GM12878 (cell line): ENCODE measurements around the gene LRRC23. TPM values are rescaled to one million over a fixed set of nuclear protein-coding genes. Genes with fewer than 3 reads are reported as not detected.

ENCODE experiments used
- ATAC-seq: fragments of 200-7000 bp; cut with Tn5 transposase; 3 replicates; pipeline ENCODE4 v1.9.1; 2020; ENCODE audit warnings: mild to moderate bottlenecking, moderate library complexity
- BruUV-seq: library from RNA; stranded (reverse); fragments of 400-500 nt; replicated peaks from 2 replicates; lab custom pipeline; 2021; lab: Mats Ljungman, UMichigan
- CTCF ChIA-PET: fragments of 300-600 bp; sonication (Branson Sonifier 250); formaldehyde crosslinking; extraction: SDS; loops from one replicate; lab custom pipeline; 2021; ENCODE audit warnings: inconsistent platforms; lab: Yijun Ruan, JAX
- POLR2A ChIA-PET: fragments of 350-600 bp; formaldehyde crosslinking; extraction: SDS; loops from one replicate; lab custom pipeline; 2021; ENCODE audit warnings: inconsistent platforms; lab: Charles Lee
- RAD21 ChIA-PET: fragments of 300-600 bp; sonication (Branson Sonifier 250); formaldehyde crosslinking; loops from one replicate; lab custom pipeline; 2023; ENCODE audit warnings: antibody characterized with exemption; ENCODE audit not compliant: unreplicated experiment; lab: Charles Lee
- SMC1A ChIA-PET: fragments of 300-600 bp; sonication (Branson Sonifier 250); formaldehyde crosslinking; loops from one replicate; lab custom pipeline; 2023; ENCODE audit not compliant: unreplicated experiment, uncharacterized antibody; lab: Charles Lee
- DNase-seq: peaks from one replicate; pipeline ENCODE4 v3.0.0-alpha.2; 2011; ENCODE audit warnings: low read depth, low spot score
- FAIRE-seq: peaks from 3 replicates; lab custom pipeline; 2011; peaks lifted over from hg19 to GRCh38; lab: Jason Lieb, UNC
- H2AFZ ChIP-seq: 2 replicates; pipeline ENCODE4 v1.6.0; 2011; ENCODE audit warnings: low read depth, low read length, control low read depth; ENCODE audit not compliant: control insufficient read depth
- H3K27ac ChIP-seq: 2 replicates; pipeline ENCODE4 v1.5.1; 2011; ENCODE audit warnings: control low read depth; ENCODE audit not compliant: control insufficient read depth, insufficient read depth
- H3K27me3 ChIP-seq, 2 experiments: replicated peaks in 1 of 2; 2 replicates each; pipeline versions ENCODE4 v1.6.0 to v1.6.1; 2011; ENCODE audit warnings: low read length in 1 of 2; ENCODE audit not compliant: control insufficient read depth in 2 of 2, insufficient read depth in 2 of 2
- H3K36me3 ChIP-seq, 2 experiments: 2 replicates each; pipeline ENCODE4 v1.5.1; 2011; ENCODE audit warnings: low read length in 1 of 2; ENCODE audit not compliant: control insufficient read depth in 2 of 2, insufficient read depth in 2 of 2
- H3K4me1 ChIP-seq: 2 replicates; pipeline ENCODE4 v1.6.1; 2011; ENCODE audit warnings: mild to moderate bottlenecking, low read length, moderate library complexity, mixed read lengths; ENCODE audit not compliant: control insufficient read depth, insufficient read depth
- H3K4me2 ChIP-seq: 2 replicates; pipeline ENCODE4 v1.6.0; 2011; ENCODE audit warnings: control low read depth; ENCODE audit not compliant: control insufficient read depth, insufficient read depth
- H3K4me3 ChIP-seq: fragments of 200-600 bp; sonication (generic); 2 replicates; pipeline ENCODE4 v1.5.1; 2016
- H3K79me2 ChIP-seq: 2 replicates; pipeline ENCODE4 v1.6.0; 2011; ENCODE audit warnings: low read length; ENCODE audit not compliant: control insufficient read depth, insufficient read depth
- H3K9ac ChIP-seq: 2 replicates; pipeline ENCODE4 v1.8.0; 2011; ENCODE audit warnings: low read length, control low read depth, mixed read lengths; ENCODE audit not compliant: control insufficient read depth, insufficient read depth
- H3K9me3 ChIP-seq: replicated peaks from 3 replicates; pipeline ENCODE4 v1.5.1; 2011; ENCODE audit warnings: mild to moderate bottlenecking, low read length; ENCODE audit not compliant: control insufficient read depth, insufficient read depth
- H4K20me1 ChIP-seq: 2 replicates; pipeline ENCODE4 v1.6.0; 2011; ENCODE audit not compliant: control insufficient read depth, insufficient read depth
- ATF7 ChIP-seq: fragments of 450-650 bp; IDR thresholded peaks from 2 replicates; pipeline ENCODE4 v1.6.1; 2016; ENCODE audit warnings: low read depth, mild to moderate bottlenecking
- BCL11A ChIP-seq: IDR thresholded peaks from 2 replicates; pipeline ENCODE4 v1.6.1; 2011; ENCODE audit warnings: low read depth, low read length
- BHLHE40 ChIP-seq, 2 experiments: fragments of 450-650 bp in 1 of 2; IDR thresholded peaks; 2 replicates each; pipeline ENCODE4 v1.6.1; 2011 to 2017; ENCODE audit warnings: low read depth in 2 of 2, borderline replicate concordance in 1 of 2, improper control_type of control experiment in 1 of 2, low read length in 1 of 2, mild to moderate bottlenecking in 1 of 2
- CHD2 ChIP-seq: IDR thresholded peaks from 2 replicates; pipeline ENCODE4 v1.6.1; 2011; ENCODE audit warnings: low read depth, low read length, improper control_type of control experiment, borderline replicate concordance
- CHD4 ChIP-seq: fragments of 200-600 bp; sonication (generic); IDR thresholded peaks from 2 replicates; pipeline ENCODE4 v1.6.1; 2016; ENCODE audit warnings: mild to moderate bottlenecking
- HDAC2 ChIP-seq: fragments of 200-600 bp; sonication (generic); IDR thresholded peaks from 2 replicates; pipeline ENCODE4 v1.6.1; 2017
- IKZF1 ChIP-seq: fragments of 450-650 bp; conservative IDR thresholded peaks from 2 replicates; pipeline ENCODE4 v1.6.1; 2017; ENCODE audit warnings: antibody characterized with exemption, mild to moderate bottlenecking
- MEF2A ChIP-seq: IDR thresholded peaks from 2 replicates; pipeline ENCODE4 v1.6.1; 2011; ENCODE audit warnings: low read depth, mild to moderate bottlenecking, low read length, moderate library complexity; ENCODE audit not compliant: insufficient read depth
- MEF2B ChIP-seq: fragments of 450-650 bp; IDR thresholded peaks from 2 replicates; pipeline ENCODE4 v1.6.1; 2018; ENCODE audit warnings: mild to moderate bottlenecking, moderate library complexity; ENCODE audit not compliant: partially characterized antibody, poor library complexity, severe bottlenecking
- NR2F1 ChIP-seq: fragments of 450-650 bp; conservative IDR thresholded peaks from 2 replicates; pipeline ENCODE4 v1.6.1; 2017; ENCODE audit warnings: mild to moderate bottlenecking
- POU2F2 ChIP-seq: IDR thresholded peaks from 3 replicates; pipeline ENCODE4 v1.6.1; 2011; ENCODE audit warnings: low read depth, mild to moderate bottlenecking, low read length, borderline replicate concordance
- RBBP5 ChIP-seq: fragments of 200-600 bp; sonication (generic); conservative IDR thresholded peaks from 2 replicates; pipeline ENCODE4 v1.6.1; 2016
- SP1 ChIP-seq: IDR thresholded peaks from one replicate; pipeline ENCODE4 v1.6.1; 2011; ENCODE audit warnings: low read depth, low read length
- SREBF2 ChIP-seq: IDR thresholded peaks from 2 replicates; pipeline ENCODE4 v1.6.1; 2012; ENCODE audit warnings: mild to moderate bottlenecking, low read length
- TARDBP ChIP-seq: IDR thresholded peaks from 2 replicates; pipeline ENCODE4 v1.6.1; 2016; ENCODE audit warnings: borderline replicate concordance
- WRNIP1 ChIP-seq: IDR thresholded peaks from 2 replicates; pipeline ENCODE4 v1.6.1; 2011; ENCODE audit warnings: low read depth, low read length, improper control_type of control experiment, borderline replicate concordance
- ZNF207 ChIP-seq: fragments of 450-650 bp; IDR thresholded peaks from 2 replicates; pipeline ENCODE4 v1.6.1; 2014; ENCODE audit warnings: antibody characterized with exemption, mild to moderate bottlenecking, borderline replicate concordance
- WGBS: methylation state at CpG from one replicate; pipeline ENCODE4 v1.1.6; 2016; ENCODE audit warnings: low lambda C conversion rate; ENCODE audit not compliant: insufficient replicate concordance, insufficient coverage; ENCODE audit errors: missing lambda C conversion rate; 5-methylcytosine and 5-hydroxymethylcytosine counted together
- in situ Hi-C: fragments of 300-500 bp; cut with MboI; formaldehyde crosslinking; loops from 9 replicates; pipeline ENCODE4 v1.14.3; 2018; ENCODE audit warnings: mixed read lengths
- intact Hi-C: fragments of 100-400 bp; cut with micrococcal nuclease; formaldehyde crosslinking; loops from one replicate; pipeline ENCODE4 v1.14.2; 2022; ENCODE audit not compliant: unreplicated experiment
- polyA plus RNA-seq, 11 experiments: library from polyadenylated mRNA; depleted of rRNA in 4 of 11; unstranded in 6 of 11; stranded (reverse) in 5 of 11; fragments of >200 nt; fragmentation: Nextera tagmentation in 4 of 11; fragmentation: Illumina TruSeq in 1 of 11; extraction: Ambion mirVana in 4 of 11; extraction: Trizol in 1 of 11; gene quantifications; 1 replicate in 1 of 11; 2 replicates in 10 of 11; pipeline versions ENCODE4 v1.2.1 to v1.2.3, GENCODE V29; 2011 to 2016; ENCODE audit warnings: inconsistent platforms in 2 of 11, missing spikeins in 2 of 11, low read depth in 1 of 11
- total RNA-seq, 4 experiments: library from RNA; depleted of rRNA in 3 of 4; stranded (reverse); fragments of >200 nt in 3 of 4; fragmentation: Illumina TruSeq in 1 of 4; extraction: Trizol in 1 of 4; gene quantifications; 2 replicates each; pipeline versions ENCODE4 v1.2.1 to v1.2.3, GENCODE V29; 2013 to 2021
- TF ChIP-seq, protein P1 (sequence below), 3 experiments: IDR thresholded peaks in 2 of 3; conservative IDR thresholded peaks in 1 of 3; 2 replicates each; pipeline ENCODE4 v1.5.1; 2011; ENCODE audit warnings: low read depth in 3 of 3, low read length in 3 of 3, mild to moderate bottlenecking in 3 of 3, control low read depth in 2 of 3, moderate library complexity in 2 of 3, inconsistent platforms in 1 of 3, mixed read lengths in 1 of 3; ENCODE audit not compliant: control insufficient read depth in 2 of 3, insufficient read depth in 1 of 3; ENCODE audit errors: extremely low read depth in 1 of 3
- TF ChIP-seq, protein P2 (sequence below): fragments of 450-650 bp; IDR thresholded peaks from 2 replicates; pipeline ENCODE4 v1.6.1; 2016; ENCODE audit warnings: mild to moderate bottlenecking
- TF ChIP-seq, protein P3 (sequence below): fragments of 450-650 bp; IDR thresholded peaks from 2 replicates; pipeline ENCODE4 v1.6.1; 2016; ENCODE audit warnings: mild to moderate bottlenecking

LRRC23 gene
- total and polyA plus RNA-seq, 10 of the 15 experiments (the other 5 are each of a cell fraction or from before 2014, with no cell fraction given), result 1.4 to 6.9 (median 3.4) TPM

DNA sequence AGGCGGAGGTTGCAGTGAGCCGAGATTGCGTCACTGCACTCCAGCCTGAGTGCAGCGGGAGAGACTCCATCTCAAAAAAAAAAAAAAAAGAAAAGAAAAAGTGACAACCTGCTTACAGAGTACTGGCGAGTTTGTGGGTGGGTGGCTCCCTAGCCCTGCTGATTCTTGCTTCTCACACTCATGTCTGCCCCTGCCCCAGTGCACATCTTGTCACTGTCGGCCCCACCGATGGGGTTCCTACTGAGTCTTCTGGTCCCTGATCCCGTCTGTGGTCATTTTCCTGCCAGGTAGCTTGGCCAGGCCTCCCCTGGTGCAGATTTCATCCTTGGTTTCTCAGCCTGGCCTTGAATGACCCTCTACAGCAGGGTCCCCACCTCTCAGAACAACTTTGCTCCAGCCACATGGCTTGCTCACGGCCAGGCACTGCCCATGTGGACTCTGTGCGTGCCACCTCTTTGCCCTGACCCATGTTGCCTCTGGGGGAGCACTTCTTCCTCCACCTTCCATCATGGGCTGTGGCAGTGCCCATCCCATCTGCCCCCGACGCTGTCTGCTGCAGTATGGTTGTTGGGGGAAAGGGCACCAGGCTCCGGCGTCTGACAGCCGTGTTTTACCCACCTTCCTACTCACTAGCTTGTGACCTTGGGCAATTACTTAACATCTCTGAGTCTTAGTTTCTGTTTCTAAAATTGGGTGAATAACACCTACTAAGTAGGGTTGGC is 44.4 kb downstream of the LRRC23 start:
- RAD21 ChIA-PET, result interaction anchor here (0.6 to 7.0 kb wide), 4 partner anchors 11 to 164 kb away, joined by 3 to 426 read pairs (median 4); no protein-coding TSS in a partner anchor
- Histone ChIP-seq H3K4me1 (peaks cover 56% of the 10 kb centered on the region), H2AFZ (peak overlapping the region; percentile 69), H3K4me3 (peak overlapping the region; percentile 49; the same call in 1 of the 2 replicates), H3K9me3 (no peaks in the 10 kb centered on the region), H3K9ac (peak overlapping the region; percentile 64), H3K27me3 (no peaks in the 10 kb centered on the region), H3K4me2 (peak overlapping the region; percentile 97), H3K79me2 (peaks cover 73% of the 10 kb centered on the region), H3K36me3 (peaks cover 0 to 14% of the 10 kb centered on the region in 2 experiments; a peak in 1 of 4 replicates), H3K27ac (peak overlapping the region; percentile 87), H4K20me1 (no peaks in the 10 kb centered on the region)
- DNase-seq, result no peak
- in situ Hi-C loops (no loop called here), intact Hi-C loops (no loop called here)
- ATAC-seq, result no peak
- CTCF ChIA-PET, result interaction anchor here (0.9 to 11.6 kb wide), 4 partner anchors 11 to 162 kb away, joined by 3 to 645 read pairs (median 6); no protein-coding TSS in a partner anchor
- POLR2A ChIA-PET, result interaction anchor here (0.7 to 17.8 kb wide), 5 partner anchors 11 to 97 kb away, joined by 3 to 524 read pairs (median 4); partner anchors contain the start of gene USP5
- SMC1A ChIA-PET, result interaction anchor here (1.2 to 11.6 kb wide), 3 partner anchors 11 to 161 kb away, joined by 5 to 395 read pairs (median 6); no protein-coding TSS in a partner anchor
- no TSS peak for BruUV-seq
- no peak for FAIRE-seq
- 39% methylated on average over 13 of the region's 15 CpGs for WGBS
- TF ChIP-seq IKZF1, result peak; percentile 54
- TF ChIP-seq CHD4, result no peak
- TF ChIP-seq SREBF2, result no peak
- TF ChIP-seq MEF2A, result peak; percentile 70
- TF ChIP-seq MEF2B, result peak; percentile 81
- TF ChIP-seq POU2F2, result no peak
- 0 out of 2 replicates have a peak, but pooled peaks have one; percentile 28 for TF ChIP-seq CHD2
- no peak for TF ChIP-seq HDAC2
- TF ChIP-seq SP1, result peak; percentile 8
- no peak for TF ChIP-seq ZNF207
- TF ChIP-seq, protein P1, sequence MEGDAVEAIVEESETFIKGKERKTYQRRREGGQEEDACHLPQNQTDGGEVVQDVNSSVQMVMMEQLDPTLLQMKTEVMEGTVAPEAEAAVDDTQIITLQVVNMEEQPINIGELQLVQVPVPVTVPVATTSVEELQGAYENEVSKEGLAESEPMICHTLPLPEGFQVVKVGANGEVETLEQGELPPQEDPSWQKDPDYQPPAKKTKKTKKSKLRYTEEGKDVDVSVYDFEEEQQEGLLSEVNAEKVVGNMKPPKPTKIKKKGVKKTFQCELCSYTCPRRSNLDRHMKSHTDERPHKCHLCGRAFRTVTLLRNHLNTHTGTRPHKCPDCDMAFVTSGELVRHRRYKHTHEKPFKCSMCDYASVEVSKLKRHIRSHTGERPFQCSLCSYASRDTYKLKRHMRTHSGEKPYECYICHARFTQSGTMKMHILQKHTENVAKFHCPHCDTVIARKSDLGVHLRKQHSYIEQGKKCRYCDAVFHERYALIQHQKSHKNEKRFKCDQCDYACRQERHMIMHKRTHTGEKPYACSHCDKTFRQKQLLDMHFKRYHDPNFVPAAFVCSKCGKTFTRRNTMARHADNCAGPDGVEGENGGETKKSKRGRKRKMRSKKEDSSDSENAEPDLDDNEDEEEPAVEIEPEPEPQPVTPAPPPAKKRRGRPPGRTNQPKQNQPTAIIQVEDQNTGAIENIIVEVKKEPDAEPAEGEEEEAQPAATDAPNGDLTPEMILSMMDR (IDR thresholded peaks at IDR 0.05 in 2 of 3, conservative IDR thresholded peaks at IDR 0.05 in 1 of 3; ENCODE audit: control insufficient read depth in 2 of 3, extremely low read depth in 1 of 3, insufficient read depth in 1 of 3, low read depth in 3 of 3, low read length in 3 of 3), result peak; percentile 20 to 54 (median 21); a peak in 3 of 6 replicates
- TF ChIP-seq, protein P2, sequence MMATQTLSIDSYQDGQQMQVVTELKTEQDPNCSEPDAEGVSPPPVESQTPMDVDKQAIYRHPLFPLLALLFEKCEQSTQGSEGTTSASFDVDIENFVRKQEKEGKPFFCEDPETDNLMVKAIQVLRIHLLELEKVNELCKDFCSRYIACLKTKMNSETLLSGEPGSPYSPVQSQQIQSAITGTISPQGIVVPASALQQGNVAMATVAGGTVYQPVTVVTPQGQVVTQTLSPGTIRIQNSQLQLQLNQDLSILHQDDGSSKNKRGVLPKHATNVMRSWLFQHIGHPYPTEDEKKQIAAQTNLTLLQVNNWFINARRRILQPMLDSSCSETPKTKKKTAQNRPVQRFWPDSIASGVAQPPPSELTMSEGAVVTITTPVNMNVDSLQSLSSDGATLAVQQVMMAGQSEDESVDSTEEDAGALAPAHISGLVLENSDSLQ, result 0 out of 2 replicates have a peak, but pooled peaks have one; percentile 7
- TF ChIP-seq NR2F1, result peak; percentile 64; the same call in 1 of the 2 replicates
- no peak for TF ChIP-seq TARDBP
- no peak for TF ChIP-seq WRNIP1
- TF ChIP-seq BHLHE40 (IDR thresholded peaks at IDR 0.05; ENCODE audit: borderline replicate concordance in 1 of 2, low read depth in 2 of 2, low read length in 1 of 2), result peak in 1 of 2 experiments; percentile 26; a peak in 1 of 4 replicates
- TF ChIP-seq RBBP5, result no peak
- 0 out of 2 replicates have a peak, but pooled peaks have one; percentile 21 for TF ChIP-seq BCL11A
- peak; percentile 43 for TF ChIP-seq ATF7
- TF ChIP-seq, protein P3, sequence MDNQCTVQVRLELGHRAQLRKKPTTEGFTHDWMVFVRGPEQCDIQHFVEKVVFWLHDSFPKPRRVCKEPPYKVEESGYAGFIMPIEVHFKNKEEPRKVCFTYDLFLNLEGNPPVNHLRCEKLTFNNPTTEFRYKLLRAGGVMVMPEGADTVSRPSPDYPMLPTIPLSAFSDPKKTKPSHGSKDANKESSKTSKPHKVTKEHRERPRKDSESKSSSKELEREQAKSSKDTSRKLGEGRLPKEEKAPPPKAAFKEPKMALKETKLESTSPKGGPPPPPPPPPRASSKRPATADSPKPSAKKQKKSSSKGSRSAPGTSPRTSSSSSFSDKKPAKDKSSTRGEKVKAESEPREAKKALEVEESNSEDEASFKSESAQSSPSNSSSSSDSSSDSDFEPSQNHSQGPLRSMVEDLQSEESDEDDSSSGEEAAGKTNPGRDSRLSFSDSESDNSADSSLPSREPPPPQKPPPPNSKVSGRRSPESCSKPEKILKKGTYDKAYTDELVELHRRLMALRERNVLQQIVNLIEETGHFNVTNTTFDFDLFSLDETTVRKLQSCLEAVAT, result peak; percentile 87
